Esophagus squamous epithelium (tissue), 5 donors: ENCODE measurements around the gene KCNMA1. TPM values are rescaled to one million over a fixed set of nuclear protein-coding genes. Genes with fewer than 3 reads are reported as not detected.
A peak's percentile ranks its signal among the peaks of the same experiment; 100 is the strongest.

ENCODE experiments used
- DNase-seq: peaks from one replicate; lab custom pipeline; 2025; lab: John Stamatoyannopoulos, UW
- H3K27ac ChIP-seq, 4 donors: fragments of 200-600 bp; sonication (generic); one replicate each; pipeline ENCODE4 v1.5.1; 2016 to 2019; ENCODE audit warnings: mild to moderate bottlenecking in 1 of 4
- H3K27me3 ChIP-seq, 4 donors: fragments of 200-600 bp; sonication (generic); 1 replicate in 3 of 4; 2 replicates in 1 of 4; pipeline versions ENCODE4 v1.5.1 to v1.6.0; 2017 to 2021; ENCODE audit warnings: antibody characterized with exemption in 1 of 4
- H3K36me3 ChIP-seq, 3 donors: fragments of 200-600 bp; sonication (generic); one replicate each; pipeline ENCODE4 v1.5.1; 2016 to 2019
- H3K4me1 ChIP-seq, 3 donors: fragments of 200-600 bp; sonication (generic); one replicate each; pipeline ENCODE4 v1.5.1; 2017 to 2019
- H3K4me3 ChIP-seq, 4 donors: fragments of 200-600 bp; sonication (generic); 1 replicate in 3 of 4; 2 replicates in 1 of 4; pipeline ENCODE4 v1.5.1; 2016 to 2019; ENCODE audit warnings: mild to moderate bottlenecking in 2 of 4, moderate library complexity in 1 of 4
- H3K9me3 ChIP-seq, 3 donors: fragments of 200-600 bp; sonication (generic); one replicate each; pipeline ENCODE4 v1.5.1; 2016 to 2019
- POLR2A ChIP-seq, 4 donors: fragments of 450-650 bp; IDR thresholded peaks; one replicate each; pipeline ENCODE4 v1.6.1; 2017; ENCODE audit warnings: antibody characterized with exemption in 4 of 4, mild to moderate bottlenecking in 4 of 4, moderate library complexity in 3 of 4
- WGBS, 2 donors: methylation state at CpG; one replicate each; pipeline ENCODE4 v1.1.5; 2018; 5-methylcytosine and 5-hydroxymethylcytosine counted together
- intact Hi-C: fragments of 100-400 bp; cut with DNase I; formaldehyde crosslinking; loops from one replicate; pipeline ENCODE4 v1.15.0; 2022
- total RNA-seq, 4 donors: library from RNA; depleted of rRNA; stranded (reverse); fragments of >200 nt; gene quantifications; one replicate each; pipeline ENCODE4 v1.1.0, GENCODE V29; 2016
- TF ChIP-seq, protein P1 (sequence below), 6 experiments: fragments of 450-650 bp in 4 of 6; fragments of 200-600 bp in 2 of 6; sonication (generic) in 2 of 6; IDR thresholded peaks; one replicate each; pipeline ENCODE4 v1.5.1; 2016 to 2019; ENCODE audit warnings: antibody characterized with exemption in 6 of 6, mild to moderate bottlenecking in 4 of 6, moderate library complexity in 4 of 6
- donor health status: DM: yes; HTN: yes; CAD: no.

KCNMA1 gene
- total RNA-seq, 4 donors from 2014 or later, result 7.5 to 74.2 (median 18.0) TPM

DNA sequence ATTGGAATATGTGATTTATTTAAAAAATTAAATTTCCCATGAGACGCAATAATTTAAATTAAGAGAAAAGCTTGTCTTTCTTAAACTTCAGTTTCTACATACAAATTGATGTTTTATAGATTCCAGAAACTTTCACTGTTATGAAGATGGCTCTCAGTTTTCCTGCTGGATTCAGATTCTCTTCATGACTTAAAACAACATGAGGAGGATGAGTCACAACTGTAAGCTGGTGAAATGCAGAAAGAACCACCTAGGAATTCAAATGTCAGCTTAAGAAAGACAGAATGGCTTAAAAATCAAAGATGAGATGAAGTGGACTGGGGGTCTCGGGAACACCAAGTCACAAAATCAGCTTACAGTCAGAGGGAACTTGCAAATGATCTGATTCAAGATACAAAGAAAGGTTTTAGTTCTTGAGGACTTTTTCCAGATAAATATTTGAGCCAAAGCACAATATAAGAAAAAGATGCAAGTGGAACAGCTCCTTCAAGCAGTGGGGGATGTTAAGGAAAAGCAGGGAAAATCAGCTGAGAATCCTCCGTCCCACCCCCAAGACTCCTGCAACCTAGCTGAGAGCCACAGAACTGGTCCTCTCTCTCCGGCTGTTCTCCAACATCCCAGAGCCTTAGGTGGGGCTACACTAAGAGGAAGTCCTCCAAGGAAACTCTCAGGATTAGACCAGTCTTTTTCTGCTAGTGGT, 279.8 kb downstream of the KCNMA1 start:
- intact Hi-C loops, result no loop called here
- no peaks in the 10 kb centered on the region for H3K36me3 ChIP-seq
- no peaks in the 10 kb centered on the region for H3K9me3 ChIP-seq
- no peaks in the 10 kb centered on the region for H3K4me1 ChIP-seq
- peaks cover 0 to 21% (median 0%) of the 10 kb centered on the region in 4 donors for H3K27me3 ChIP-seq
- no peak for TF ChIP-seq POLR2A (IDR thresholded peaks at IDR 0.05)
- TF ChIP-seq, protein P1, sequence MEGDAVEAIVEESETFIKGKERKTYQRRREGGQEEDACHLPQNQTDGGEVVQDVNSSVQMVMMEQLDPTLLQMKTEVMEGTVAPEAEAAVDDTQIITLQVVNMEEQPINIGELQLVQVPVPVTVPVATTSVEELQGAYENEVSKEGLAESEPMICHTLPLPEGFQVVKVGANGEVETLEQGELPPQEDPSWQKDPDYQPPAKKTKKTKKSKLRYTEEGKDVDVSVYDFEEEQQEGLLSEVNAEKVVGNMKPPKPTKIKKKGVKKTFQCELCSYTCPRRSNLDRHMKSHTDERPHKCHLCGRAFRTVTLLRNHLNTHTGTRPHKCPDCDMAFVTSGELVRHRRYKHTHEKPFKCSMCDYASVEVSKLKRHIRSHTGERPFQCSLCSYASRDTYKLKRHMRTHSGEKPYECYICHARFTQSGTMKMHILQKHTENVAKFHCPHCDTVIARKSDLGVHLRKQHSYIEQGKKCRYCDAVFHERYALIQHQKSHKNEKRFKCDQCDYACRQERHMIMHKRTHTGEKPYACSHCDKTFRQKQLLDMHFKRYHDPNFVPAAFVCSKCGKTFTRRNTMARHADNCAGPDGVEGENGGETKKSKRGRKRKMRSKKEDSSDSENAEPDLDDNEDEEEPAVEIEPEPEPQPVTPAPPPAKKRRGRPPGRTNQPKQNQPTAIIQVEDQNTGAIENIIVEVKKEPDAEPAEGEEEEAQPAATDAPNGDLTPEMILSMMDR (IDR thresholded peaks at IDR 0.05), result no peak
- no peak for DNase-seq
- H3K27ac ChIP-seq, result no peak overlapping the region
- H3K4me3 ChIP-seq, result no peak overlapping the region
- WGBS, 2 donors, result 85 to 93% methylated on average over 4 of the region's 4 CpGs

DNA sequence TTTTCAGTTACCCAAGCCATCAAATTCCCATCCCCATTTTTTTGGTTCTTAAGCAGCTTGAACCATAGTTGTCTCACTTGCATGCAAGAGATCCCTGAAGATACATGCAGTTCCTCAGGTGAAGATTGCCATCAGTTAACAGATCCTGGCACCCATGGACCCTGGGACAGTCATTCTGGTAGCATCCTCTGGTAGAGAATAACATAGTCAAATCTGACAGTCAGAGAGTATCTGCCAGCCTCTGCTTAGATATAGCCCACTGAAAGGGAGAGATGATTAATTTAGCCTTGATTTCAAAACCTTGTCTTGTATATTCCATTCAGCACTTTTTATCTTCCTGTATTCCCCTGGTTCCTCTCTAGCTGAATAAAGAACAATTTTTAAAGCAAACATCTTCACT, 280.4 kb downstream of the KCNMA1 start:
- Histone ChIP-seq H3K27ac (no peak overlapping the region), H3K36me3 (no peaks in the 10 kb centered on the region), H3K27me3 (peaks cover 0 to 21% (median 0%) of the 10 kb centered on the region in 4 donors), H3K4me1 (no peaks in the 10 kb centered on the region), H3K4me3 (no peak overlapping the region), H3K9me3 (no peaks in the 10 kb centered on the region)
- no peak for TF ChIP-seq POLR2A (IDR thresholded peaks at IDR 0.05)
- TF ChIP-seq, protein P1 (IDR thresholded peaks at IDR 0.05), result no peak
- no peak for DNase-seq
- intact Hi-C loops, result no loop called here

- H3K27ac ChIP-seq, result no peak overlapping the region
- H3K27me3 ChIP-seq, result peaks cover 0 to 21% (median 0%) of the 10 kb centered on the region in 4 donors
- 22 to 44% methylated on average over 4 of the region's 4 CpGs for WGBS, 2 donors
- DNase-seq, result no peak
- no peaks in the 10 kb centered on the region for H3K36me3 ChIP-seq
- H3K4me3 ChIP-seq, result no peak overlapping the region
- TF ChIP-seq POLR2A (IDR thresholded peaks at IDR 0.05), result no peak
- TF ChIP-seq, protein P1 (IDR thresholded peaks at IDR 0.05), result no peak
- peaks cover 0 to 11% (median 0%) of the 10 kb centered on the region in 3 donors for H3K4me1 ChIP-seq
- no peaks in the 10 kb centered on the region for H3K9me3 ChIP-seq
- intact Hi-C loops, result no loop called here
Observed at GRCh38 chr10:77355844-77356243, 281.8 kb downstream of the KCNMA1 start.

DNA sequence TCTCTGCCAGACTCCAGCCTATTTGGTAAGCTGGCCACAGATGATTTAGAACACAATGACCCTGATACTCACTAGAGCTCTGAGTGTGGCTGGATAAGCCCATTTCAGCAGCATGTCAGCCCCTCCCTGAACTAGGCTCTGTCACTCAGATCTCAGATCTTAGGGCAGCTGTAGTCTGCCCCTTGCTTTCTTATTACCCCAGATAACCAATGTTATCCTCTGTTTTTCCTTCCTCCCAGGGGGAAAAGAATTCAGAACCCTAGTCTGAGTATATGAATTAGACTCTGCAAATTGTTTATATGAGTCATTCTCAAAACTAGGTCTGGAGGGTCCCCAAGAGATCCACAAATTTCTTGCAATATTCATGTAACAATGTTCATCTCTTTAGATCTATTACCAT, 286.2 kb downstream of the KCNMA1 start:
- Histone ChIP-seq H3K9me3 (no peaks in the 10 kb centered on the region), H3K4me3 (no peak overlapping the region), H3K27me3 (peaks cover 0 to 3% (median 0%) of the 10 kb centered on the region in 4 donors), H3K36me3 (no peaks in the 10 kb centered on the region), H3K27ac (no peak overlapping the region), H3K4me1 (peaks cover 0 to 22% (median 6%) of the 10 kb centered on the region in 3 donors)
- DNase-seq, result no peak
- no peak for TF ChIP-seq POLR2A (IDR thresholded peaks at IDR 0.05)
- TF ChIP-seq, protein P1 (IDR thresholded peaks at IDR 0.05), result no peak
- intact Hi-C loops, result no loop called here

- no peak for DNase-seq
- 17 to 33% methylated on average over 1 of the region's 1 CpG for WGBS, 2 donors
- H3K9me3 ChIP-seq, result no peaks in the 10 kb centered on the region
- peak overlapping the region in 1 of 4 donors; percentile 21 for H3K27ac ChIP-seq
- H3K4me1 ChIP-seq, result peaks cover 0 to 22% (median 6%) of the 10 kb centered on the region in 3 donors
- H3K36me3 ChIP-seq, result no peaks in the 10 kb centered on the region
- H3K4me3 ChIP-seq, result no peak overlapping the region
- intact Hi-C loops, result no loop called here
- peaks cover 0 to 3% (median 0%) of the 10 kb centered on the region in 4 donors for H3K27me3 ChIP-seq
- no peak for TF ChIP-seq POLR2A (IDR thresholded peaks at IDR 0.05)
- TF ChIP-seq, protein P1 (IDR thresholded peaks at IDR 0.05), result no peak
Observed at GRCh38 chr10:77350711-77351119, 286.9 kb downstream of the KCNMA1 start.
